ENCODE data around the gene ALOXE3.

Gene ALOXE3

DNA sequence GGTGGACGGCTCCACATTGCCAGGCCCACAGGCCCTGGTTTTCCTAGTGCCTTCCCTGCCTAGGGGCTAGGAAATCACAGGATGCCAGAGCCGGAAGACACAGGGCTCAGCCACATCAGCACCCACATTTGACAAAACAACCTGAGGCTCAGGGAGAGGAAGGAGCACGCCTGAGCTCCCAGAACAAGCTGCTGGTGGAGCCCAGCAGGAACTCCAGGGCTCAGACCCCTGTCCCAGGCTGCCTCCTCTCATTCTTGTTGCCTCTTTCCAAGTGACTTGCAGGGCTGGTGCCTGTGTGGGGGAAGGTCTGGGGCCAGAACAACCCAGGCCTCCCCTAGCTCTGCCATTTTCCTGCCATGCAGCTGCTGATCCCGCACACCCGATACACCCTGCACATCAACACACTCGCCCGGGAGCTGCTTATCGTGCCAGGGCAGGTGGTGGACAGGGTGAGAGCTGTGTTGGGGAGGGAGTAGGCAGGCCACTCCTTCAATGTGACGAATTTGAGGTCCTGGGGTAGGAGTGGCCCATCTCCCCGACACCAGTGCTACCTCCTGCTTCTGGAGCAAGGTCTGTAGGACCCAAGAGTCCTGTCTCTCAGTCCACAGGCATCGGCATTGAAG is 71.9 kb downstream of the ALOXE3 start:
- no peak for DNase-seq

Measured in RPMI8226 (cell line).